Nasal cavity respiratory epithelium epithelial cell of viscerocranial mucosa (primary cell): Measurements from ENCODE around the gene ELAVL2. TPM values are rescaled to one million over a fixed set of nuclear protein-coding genes. Genes with fewer than 3 reads are reported as not detected.

Experiments
- total RNA-seq: library from RNA; depleted of rRNA; stranded (reverse); fragments of >200 nt; gene quantifications from 2 replicates; pipeline ENCODE4 v1.2.3, GENCODE V29; 2014

ELAVL2 gene
- 0.57 and 6.2 TPM in 2 replicates for total RNA-seq

GRCh38 chr9:23826120-23826629, at the start of gene ELAVL2:
Gene ELAVL2, minus strand, starts transcription at chr9:23826240. Its CDS starts 64,006 bp downstream, at chr9:23762234.

